HUES48 (cell line): Measurements from ENCODE around the gene LRRC8E.
A peak's percentile ranks its signal among the peaks of the same experiment; 100 is the strongest.
"Not testable (repeated sequence)": the region's sequence is repeated elsewhere in the genome, so short reads cannot be mapped to it uniquely, and the experiment has no call there.

Source experiments
- H3K27ac ChIP-seq: one replicate; pipeline ENCODE4 v1.7.0; 2013; ENCODE audit warnings: low read depth, low read length, inconsistent platforms
- H3K27me3 ChIP-seq: 2 replicates; pipeline ENCODE4 v1.6.1; 2013; ENCODE audit warnings: mild to moderate bottlenecking, low read length; ENCODE audit not compliant: control insufficient read depth, insufficient read depth
- H3K36me3 ChIP-seq: 2 replicates; pipeline ENCODE4 v1.6.1; 2013; ENCODE audit warnings: low read length; ENCODE audit not compliant: control insufficient read depth, insufficient read depth
- H3K4me1 ChIP-seq: 2 replicates; pipeline ENCODE4 v1.6.1; 2013; ENCODE audit warnings: mild to moderate bottlenecking, low read length; ENCODE audit not compliant: control insufficient read depth, insufficient read depth
- H3K4me3 ChIP-seq: 2 replicates; pipeline ENCODE4 v1.5.1; 2013; ENCODE audit warnings: mild to moderate bottlenecking, low read depth, low read length
- H3K9ac ChIP-seq: 2 replicates; pipeline ENCODE4 v1.6.1; 2013; ENCODE audit warnings: mild to moderate bottlenecking, low read depth, low read length, moderate library complexity
- H3K9me3 ChIP-seq: 2 replicates; pipeline ENCODE4 v1.6.1; 2013; ENCODE audit warnings: low read length; ENCODE audit not compliant: control insufficient read depth, insufficient read depth

Gene LRRC8E

DNA sequence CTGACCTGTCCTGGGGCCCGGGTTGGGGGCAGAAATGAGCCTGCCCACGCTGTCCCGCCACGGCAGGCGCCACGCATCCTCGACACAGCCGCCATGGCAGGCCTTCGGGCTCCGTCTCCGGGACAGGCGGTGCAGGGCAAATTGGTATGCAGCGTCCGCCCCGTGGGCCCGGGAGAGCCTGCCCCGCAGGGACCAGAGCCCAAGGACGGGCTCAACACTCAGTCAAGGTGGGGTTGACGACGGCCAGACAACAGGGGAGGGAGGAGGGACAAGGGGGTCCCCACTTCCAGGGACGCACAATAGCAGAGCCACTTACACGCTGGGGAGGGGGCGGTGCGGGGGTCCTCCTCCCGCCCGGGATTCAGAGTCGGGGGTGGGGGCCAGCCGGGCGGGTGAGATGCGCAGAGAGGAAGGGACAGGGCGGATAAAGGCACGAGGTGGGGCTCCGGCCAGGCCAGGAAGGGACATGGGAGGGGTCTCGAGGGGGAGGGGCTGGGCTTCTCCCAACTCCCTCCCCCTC is 36.4 kb downstream of the LRRC8E start:
- no peaks in the 10 kb centered on the region for H3K9me3 ChIP-seq
- H3K27me3 ChIP-seq = no peaks in the 10 kb centered on the region
- H3K27ac ChIP-seq = no peak overlapping the region
- peaks cover 13% of the 10 kb centered on the region; the same call in 1 of the 2 replicates for H3K36me3 ChIP-seq
- H3K4me1 ChIP-seq = peaks cover 5% of the 10 kb centered on the region; the same call in 1 of the 2 replicates
- no peak overlapping the region for H3K9ac ChIP-seq
- peak overlapping the region; percentile 58; the same call in 1 of the 2 replicates for H3K4me3 ChIP-seq

DNA sequence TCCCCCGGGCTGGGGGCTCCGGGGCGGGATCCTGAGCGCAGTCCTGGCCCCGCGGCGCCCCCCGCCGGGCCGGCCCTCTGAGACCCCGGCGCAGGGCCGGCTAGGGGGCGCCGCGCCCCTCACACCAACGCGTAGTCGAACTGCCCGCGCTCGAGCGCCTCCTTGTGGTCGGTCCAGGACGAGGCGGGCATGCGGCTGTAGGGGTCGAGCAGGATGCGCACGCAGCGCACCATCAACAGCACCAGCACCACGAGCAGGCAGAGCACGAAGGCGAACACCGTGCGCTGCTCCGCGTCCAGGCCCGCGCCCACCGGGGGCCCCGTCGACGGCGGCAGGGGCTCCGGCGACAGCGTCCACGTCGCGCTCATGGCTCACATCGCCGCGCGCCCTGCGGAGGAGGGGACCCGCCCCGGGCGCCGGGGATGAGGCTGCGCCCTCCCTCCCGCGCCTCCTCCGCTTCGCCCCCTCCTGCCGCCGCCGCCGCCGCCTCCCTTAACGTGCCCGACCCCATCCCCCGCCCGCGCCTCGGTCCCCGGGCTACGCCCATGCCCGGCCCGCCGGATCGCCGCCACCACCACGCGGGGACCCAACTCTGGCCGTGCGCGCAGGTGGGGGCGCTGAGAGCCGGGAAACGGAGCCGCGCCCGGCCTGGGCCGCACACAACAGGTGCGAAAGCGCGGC is 37.0 kb downstream of the LRRC8E start:
- no peaks in the 10 kb centered on the region for H3K9me3 ChIP-seq
- H3K27me3 ChIP-seq = no peaks in the 10 kb centered on the region
- peak overlapping the region; percentile 58; the same call in 1 of the 2 replicates for H3K4me3 ChIP-seq
- no peak overlapping the region for H3K9ac ChIP-seq
- H3K27ac ChIP-seq = peak overlapping the region; percentile 68
- H3K36me3 ChIP-seq = peaks cover 17% of the 10 kb centered on the region
- H3K4me1 ChIP-seq = peaks cover 3% of the 10 kb centered on the region; the same call in 1 of the 2 replicates

DNA sequence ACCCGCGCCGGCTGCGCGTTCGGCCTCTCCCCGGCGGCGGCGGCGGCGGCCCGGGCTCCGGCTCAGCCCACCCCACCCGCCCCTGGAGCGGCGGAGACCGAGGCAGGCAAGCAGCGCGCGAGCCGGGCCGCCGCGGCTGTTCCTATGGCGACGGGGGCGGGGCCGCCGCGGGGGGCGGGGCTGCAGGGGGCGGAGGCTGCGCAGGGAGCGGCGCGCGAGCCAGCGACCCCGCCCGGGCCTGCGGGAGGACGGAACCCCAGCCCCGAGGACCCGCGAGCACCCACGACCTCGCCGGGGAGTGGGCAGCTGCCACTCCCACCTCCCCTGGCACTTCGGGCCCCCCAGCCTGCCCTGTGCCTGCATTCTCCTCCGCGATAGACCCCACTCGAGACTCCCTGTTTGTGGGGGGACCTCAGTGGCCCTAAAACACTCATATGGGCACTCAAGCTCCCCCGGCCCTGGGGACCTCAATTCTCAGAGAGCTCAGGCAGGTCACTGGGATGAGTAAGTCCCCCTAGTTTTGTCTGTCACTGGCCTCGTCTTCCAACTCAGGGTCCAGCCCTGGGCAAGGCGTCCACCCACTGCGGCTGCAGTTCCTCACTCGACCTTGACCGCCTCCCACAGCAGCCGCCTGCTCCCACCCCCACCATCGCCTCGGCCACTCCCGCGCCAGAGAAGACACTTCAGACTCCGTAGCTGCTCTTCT is 37.9 kb downstream of the LRRC8E start, which contains the start of gene CTXN1:
TSS of gene CTXN1 (minus strand) at position 115 of the 706 bp plus-strand sequence. CDS start 597 bp downstream, outside the sequence.
- H3K27me3 ChIP-seq = no peaks in the 10 kb centered on the region
- peaks cover 3% of the 10 kb centered on the region; the same call in 1 of the 2 replicates for H3K4me1 ChIP-seq
- H3K9ac ChIP-seq = no peak within 1 kb of the TSS
- peak within 1 kb of the TSS; percentile 58 for H3K4me3 ChIP-seq
- no peaks in the 10 kb centered on the region for H3K9me3 ChIP-seq
- peak within 1 kb of the TSS; percentile 68 for H3K27ac ChIP-seq
- peaks cover 26% of the 10 kb centered on the region for H3K36me3 ChIP-seq

DNA sequence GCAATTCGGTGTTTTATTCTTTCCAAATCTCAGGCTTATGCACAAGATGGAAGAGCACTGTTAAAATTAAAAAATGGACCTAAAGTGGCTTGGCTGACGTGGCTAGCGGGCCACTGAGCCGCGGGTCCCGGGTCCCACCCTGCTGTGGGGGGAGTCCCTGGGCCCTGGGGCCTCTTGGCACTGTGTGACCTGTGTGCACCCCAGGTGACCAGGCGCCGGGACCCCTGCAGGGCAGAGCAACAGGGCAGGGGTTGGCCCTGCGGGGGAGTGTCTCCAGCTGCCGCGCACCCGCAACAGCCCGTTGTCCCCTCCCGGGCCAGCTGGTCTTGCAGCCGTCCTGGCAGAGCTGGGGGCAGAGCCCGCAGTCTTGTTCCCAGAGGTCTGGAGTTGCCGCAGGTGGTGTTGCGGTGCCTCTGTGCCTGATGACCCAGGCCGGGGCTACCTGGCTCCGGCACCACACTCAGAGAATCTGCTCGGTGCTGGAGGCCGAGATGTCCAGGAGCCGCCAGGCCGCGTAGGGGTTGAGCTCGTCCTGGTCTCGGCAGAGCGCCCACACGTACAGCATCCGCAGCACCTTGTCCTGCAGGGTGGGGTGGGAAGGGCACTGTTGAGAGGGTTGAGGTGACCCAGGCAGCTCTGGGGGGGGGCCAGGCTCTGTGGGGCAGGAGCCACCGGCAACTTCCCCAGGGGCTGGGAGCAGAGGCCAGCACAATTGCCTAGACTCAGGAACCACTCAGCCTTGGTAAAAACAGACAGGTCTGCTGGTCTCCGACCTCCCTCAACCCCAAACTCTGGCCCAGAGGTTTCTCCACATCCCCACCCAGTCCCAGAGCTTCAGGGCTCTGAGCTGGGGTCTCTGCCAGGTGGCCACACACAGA is 38.7 kb downstream of the LRRC8E start:
- H3K9me3 ChIP-seq = no peaks in the 10 kb centered on the region
- H3K9ac ChIP-seq = no peak overlapping the region
- H3K36me3 ChIP-seq = peaks cover 33% of the 10 kb centered on the region
- peak overlapping the region; percentile 18 for H3K27ac ChIP-seq
- no peaks in the 10 kb centered on the region for H3K27me3 ChIP-seq
- peaks cover 3% of the 10 kb centered on the region; the same call in 1 of the 2 replicates for H3K4me1 ChIP-seq
- no peak overlapping the region for H3K4me3 ChIP-seq

DNA sequence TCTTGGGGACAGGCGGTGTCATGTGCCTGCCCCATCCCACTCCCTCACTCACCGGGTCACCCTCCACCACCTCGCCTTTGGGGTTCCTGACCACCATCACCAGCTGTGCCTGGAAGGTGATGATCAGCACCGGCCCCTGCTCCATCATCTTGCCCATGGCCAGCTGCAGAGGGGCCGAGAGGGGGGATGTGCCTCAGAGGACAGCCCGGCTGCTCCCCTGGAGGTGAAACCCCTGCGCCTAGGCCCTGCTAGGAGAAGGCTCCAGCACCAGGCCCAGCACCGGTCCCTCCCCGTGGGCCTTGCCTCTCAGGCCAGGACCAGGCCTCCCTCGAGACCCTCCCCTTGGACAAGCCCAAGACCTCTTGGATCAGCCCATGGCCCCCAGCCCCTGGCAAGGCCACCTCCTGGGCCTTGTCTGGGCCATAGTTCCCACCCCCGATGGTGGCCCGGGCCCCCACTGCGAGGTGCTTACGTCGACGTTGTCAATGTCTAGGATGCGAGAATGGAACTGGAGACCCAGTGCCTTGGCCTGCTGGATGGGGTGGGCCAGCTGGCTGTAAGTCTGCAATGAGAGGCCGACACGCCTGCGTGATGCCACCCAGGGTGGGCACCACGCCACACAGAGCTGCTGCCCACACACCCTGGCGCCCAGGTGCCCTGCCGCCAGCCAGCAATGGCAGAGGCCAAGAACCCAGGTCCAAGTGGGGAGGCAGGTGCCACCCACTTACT is 39.5 kb downstream of the LRRC8E start:
- no peak overlapping the region for H3K9ac ChIP-seq
- no peak overlapping the region for H3K27ac ChIP-seq
- H3K27me3 ChIP-seq = no peaks in the 10 kb centered on the region
- H3K36me3 ChIP-seq = peaks cover 33% of the 10 kb centered on the region
- no peak overlapping the region for H3K4me3 ChIP-seq
- peaks cover 3% of the 10 kb centered on the region; the same call in 1 of the 2 replicates for H3K4me1 ChIP-seq
- no peaks in the 10 kb centered on the region for H3K9me3 ChIP-seq

DNA sequence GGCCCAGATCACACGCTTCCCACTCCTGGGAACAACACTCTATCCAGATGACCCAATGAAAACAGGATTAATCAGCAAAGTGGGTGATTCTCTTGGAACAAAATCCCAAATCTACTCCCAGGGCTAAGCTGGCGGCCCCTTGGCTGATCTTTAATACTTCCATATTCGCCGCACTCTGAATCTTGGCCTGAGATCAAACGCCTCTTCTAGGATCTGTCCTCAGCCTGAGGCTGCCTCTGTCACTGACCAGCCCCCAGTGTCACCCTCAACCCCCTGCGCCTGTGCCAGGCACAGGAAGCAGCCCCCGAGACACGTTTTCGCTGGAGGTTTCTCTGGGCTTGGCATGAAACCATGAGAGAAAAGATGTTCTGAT is 40.0 kb downstream of the LRRC8E start:
- no peaks in the 10 kb centered on the region for H3K27me3 ChIP-seq
- no peak overlapping the region for H3K4me3 ChIP-seq
- H3K4me1 ChIP-seq = peaks cover 3% of the 10 kb centered on the region; the same call in 1 of the 2 replicates
- H3K36me3 ChIP-seq = peaks cover 36% of the 10 kb centered on the region
- H3K27ac ChIP-seq = peak overlapping the region; percentile 73
- no peaks in the 10 kb centered on the region for H3K9me3 ChIP-seq
- no peak overlapping the region for H3K9ac ChIP-seq

DNA sequence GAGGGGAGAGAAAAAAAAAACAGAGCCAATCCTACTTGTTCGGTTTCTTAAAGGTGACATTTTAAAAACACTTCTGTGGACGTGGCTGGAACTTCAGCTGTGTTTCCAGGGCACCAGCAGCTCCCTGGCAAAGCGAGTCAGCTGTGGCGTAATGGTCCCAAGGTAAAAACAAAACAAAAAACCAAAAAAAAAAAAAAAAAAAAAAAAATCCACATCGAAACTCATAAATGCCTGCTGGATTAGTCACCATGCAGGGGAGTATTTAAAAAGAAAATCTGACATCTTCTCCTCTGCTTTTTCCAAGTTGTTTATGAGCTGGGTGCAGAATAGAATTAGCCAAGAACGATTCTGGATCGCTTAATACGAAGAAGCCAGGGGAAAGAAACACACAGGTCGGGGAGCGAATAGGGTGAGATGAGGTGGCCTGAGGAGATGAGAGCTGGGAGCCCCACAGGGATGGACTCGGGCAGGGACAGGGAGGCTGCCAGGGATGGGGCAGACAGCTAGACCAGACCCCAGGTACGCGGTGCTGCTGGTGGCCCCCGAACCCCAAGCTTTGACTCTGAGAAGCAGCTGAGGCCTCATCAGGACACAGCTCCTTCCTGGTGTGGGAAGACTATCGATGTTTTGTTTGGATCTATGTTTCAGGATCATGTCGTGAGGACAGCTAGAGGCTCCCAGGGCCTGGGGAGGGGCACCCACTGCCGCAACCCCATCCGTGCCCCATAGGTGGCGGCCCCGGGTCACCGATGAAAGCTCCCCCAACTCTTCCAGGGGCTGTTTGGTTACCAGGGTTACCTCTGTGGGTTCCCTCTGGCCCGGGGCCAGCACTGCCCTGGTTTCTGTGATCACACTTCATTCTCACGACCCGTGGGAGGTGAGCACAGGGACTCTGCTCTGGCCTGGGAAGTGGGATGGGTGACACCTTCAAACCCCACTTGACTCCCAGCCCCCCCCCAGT is 40.7 kb downstream of the LRRC8E start:
- H3K4me1 ChIP-seq = peaks cover 3% of the 10 kb centered on the region; the same call in 1 of the 2 replicates
- no peaks in the 10 kb centered on the region for H3K27me3 ChIP-seq
- H3K36me3 ChIP-seq = peaks cover 43% of the 10 kb centered on the region
- H3K9ac ChIP-seq = no peak overlapping the region
- no peak overlapping the region for H3K4me3 ChIP-seq
- H3K9me3 ChIP-seq = no peaks in the 10 kb centered on the region
- peak overlapping the region; percentile 73 for H3K27ac ChIP-seq

DNA sequence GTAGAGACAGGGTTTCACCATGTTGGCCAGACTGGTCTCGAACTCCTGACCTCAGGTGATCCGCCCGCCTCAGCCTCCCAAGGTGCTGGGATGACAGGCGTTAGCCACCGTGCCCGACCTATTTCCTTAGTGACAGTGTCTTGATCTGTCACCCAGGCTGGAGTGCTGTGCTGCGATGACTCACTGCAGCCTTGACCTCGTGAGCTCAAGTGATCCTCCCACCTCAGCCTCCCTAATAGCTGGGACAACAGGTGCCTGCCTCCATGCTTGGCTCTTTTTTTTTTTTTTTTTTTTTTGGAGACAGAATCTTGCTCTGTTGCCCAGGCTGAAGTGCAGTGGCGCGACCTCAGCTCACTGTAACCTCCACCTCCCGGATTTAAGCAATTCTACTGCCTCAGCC is 41.7 kb downstream of the LRRC8E start:
- not testable (repeated sequence) for H3K27me3 ChIP-seq, H3K27ac ChIP-seq, H3K9me3 ChIP-seq, H3K4me3 ChIP-seq, H3K9ac ChIP-seq, H3K4me1 ChIP-seq
- peaks cover 53% of the 10 kb centered on the region for H3K36me3 ChIP-seq

DNA sequence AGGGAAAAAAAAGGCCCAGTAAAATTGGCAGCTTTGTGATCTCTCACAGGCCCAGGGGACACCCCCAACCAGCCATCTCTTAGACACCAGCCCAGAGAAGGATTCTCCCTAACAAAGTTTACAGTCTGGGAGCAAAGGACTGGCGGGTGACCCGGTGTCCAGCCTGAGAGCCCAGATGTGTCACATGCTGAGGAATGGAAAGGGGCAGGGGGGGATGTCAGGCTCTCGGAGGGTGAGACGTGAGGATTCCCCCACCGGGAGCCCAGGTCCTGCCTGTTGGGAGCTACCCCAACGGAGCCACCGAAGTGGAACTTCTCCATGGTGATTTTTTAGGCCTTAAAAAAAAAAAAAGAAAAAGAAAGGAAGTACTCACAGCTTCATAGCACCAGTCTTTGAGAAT is 42.5 kb downstream of the LRRC8E start:
- H3K4me1 ChIP-seq = peaks cover 3% of the 10 kb centered on the region; the same call in 1 of the 2 replicates
- peaks cover 58% of the 10 kb centered on the region for H3K36me3 ChIP-seq
- no peak overlapping the region for H3K9ac ChIP-seq
- H3K4me3 ChIP-seq = no peak overlapping the region
- H3K27ac ChIP-seq = no peak overlapping the region
- H3K9me3 ChIP-seq = no peaks in the 10 kb centered on the region
- no peaks in the 10 kb centered on the region for H3K27me3 ChIP-seq
